ENCODE data around the gene GPC5.

- TF ChIP-seq CTCF (IDR thresholded peaks at IDR 0.05) (no peak), POLR2AphosphoS5 (IDR thresholded peaks at IDR 0.05; ENCODE audit: low read depth, low read length) (no peak), REST (IDR thresholded peaks at IDR 0.05; ENCODE audit: insufficient read depth in 1 of 2, low read depth in 2 of 2, low read length in 1 of 2) (no peak)
These were observed 1131.9 kb downstream of the GPC5 start for GRCh38 chr13:92530364-92530763.
